Raji (cell line): ENCODE results near the gene SUCLG1.

Source experiments
- POLR2A ChIP-seq: IDR thresholded peaks from 2 replicates; pipeline ENCODE4 v1.6.1; 2011; ENCODE audit warnings: low read depth, low read length, control low read depth; ENCODE audit not compliant: insufficient read depth

The SUCLG1 gene

DNA sequence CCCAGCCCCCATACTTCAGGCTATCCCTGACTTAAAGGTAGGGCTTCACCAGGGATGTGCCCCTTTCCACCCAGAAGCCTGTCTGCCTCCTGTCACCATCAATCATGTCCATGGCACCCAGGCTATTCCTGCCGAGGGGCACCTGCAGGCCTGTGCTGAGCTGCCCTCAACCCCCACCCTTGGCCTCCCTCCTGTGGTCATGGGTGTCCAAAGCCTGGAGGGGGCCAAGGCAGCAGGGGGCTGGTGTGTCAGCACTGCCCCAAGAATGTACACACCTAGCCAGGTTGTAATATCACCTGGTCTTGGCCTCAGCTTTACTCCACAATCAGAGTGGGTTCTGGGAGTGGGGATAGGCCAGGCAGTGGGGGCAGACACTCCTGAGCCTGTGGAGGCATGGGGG is 69.3 kb downstream of the SUCLG1 start:
- no peak for TF ChIP-seq POLR2A

DNA sequence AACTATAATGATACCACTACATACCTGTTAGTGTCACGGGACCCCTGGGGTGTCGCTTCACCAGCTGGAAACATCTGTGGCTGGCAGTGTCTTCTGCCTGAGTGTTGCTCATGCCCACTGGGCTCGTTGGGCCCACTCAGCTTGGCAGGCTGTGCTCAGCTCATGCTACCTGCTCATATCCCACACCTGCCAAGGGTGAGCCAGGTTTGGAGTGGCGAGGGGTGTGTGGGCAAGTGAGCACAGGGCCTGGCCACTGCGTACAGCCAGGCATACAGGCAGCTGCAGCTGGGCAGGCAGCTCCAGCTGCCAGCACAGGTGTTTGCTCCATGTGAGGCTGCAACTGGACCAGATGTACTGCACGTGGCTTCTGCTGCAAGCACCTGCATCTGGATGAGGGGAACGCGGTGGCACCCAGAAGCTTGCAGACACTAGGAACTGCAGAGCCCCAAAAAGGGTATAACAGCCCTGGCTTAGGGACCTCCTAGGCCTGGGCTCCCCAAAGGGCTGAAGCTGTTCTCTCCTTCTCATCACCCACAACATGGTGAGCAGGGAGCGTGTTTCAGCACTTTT is 70.1 kb downstream of the SUCLG1 start:
- TF ChIP-seq POLR2A: no peak

DNA sequence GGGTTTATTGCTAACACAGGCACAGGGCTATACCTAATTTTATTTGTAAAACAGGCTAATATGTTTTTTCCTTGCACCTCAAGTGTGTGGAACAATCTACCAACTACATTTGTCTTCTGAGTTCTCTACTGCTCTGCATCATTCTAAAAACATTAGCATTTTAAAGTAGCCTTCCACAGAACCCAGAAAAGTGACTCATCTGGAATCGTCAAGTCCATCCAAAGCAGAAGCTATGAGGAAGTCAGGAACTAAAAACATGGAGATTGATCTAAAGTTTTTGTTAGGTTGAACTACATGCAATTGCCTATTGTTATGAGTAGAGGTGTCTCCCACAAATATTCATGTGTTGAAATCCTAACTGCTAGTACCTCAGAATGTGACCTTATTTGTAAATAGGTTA is 70.9 kb downstream of the SUCLG1 start:
- no peak for TF ChIP-seq POLR2A

DNA sequence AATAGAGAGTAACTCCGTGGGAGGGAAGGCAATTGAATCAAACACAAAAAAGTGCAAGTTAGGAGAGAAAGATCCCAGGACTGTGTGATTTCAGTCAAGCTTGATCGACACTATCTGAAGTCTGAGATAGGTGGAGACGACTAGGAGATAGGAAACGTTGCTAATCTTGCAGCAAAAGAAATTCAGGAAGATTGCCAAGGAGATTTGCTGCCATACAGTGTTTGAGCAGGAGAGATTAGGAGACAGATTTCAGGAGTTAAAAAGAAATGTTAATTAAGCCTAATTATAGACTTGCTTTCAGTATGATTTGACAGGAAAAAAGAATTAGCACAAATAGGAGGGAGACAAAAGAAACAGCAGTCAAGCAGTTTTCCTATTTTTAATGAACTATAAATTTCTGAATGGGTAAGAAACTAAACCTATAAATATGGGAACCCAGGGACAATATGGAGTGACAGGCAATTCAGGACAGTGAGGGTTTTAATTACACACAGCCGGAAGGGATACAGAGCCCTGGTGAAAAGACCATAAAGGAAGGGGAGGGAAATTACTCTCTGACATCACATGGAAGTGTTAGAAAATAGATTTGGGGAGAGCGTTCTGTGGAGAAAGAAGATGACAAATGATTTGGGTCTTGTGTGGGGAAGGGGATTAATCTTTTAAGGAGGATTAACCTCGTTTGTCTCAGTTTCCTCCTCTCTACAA is 72.6 kb downstream of the SUCLG1 start:
- TF ChIP-seq POLR2A: no peak

DNA sequence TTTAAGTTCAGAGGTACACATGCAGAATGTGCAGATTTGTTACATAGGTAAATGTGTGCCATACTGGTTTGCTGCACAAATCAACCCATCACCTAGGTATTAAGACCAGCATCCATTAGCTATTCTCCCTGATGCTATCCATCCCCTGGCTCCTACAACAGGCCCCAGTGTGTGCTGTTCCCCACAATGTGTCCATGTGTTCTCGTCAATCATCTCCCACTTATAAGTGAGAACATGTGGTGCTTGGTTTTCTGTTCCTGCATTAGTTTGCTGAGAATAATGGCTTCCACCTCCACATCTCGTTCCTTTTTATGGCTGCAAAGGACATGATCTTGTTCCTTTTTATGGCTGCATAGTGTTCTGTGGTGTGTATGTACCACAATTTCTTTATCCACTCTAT is 75.8 kb downstream of the SUCLG1 start:
- no peak for TF ChIP-seq POLR2A

DNA sequence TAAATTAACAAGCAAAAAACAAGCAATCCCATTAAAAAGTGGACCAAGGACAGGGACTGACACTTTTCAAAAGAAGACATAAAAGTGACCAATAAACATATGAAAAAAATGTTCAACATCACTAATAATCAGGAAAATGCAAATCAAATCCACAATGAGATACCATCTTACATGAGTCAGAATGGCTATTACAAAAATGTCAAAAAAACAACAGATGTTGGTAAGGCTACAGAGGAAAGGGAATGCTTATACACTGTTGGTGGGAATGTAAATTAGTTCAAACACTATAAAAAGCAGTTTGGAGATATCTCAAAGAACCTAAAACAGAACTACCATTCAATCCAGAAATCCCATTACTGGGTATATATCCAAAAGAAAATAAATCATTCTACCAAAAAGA is 78.2 kb downstream of the SUCLG1 start:
- no peak for TF ChIP-seq POLR2A

DNA sequence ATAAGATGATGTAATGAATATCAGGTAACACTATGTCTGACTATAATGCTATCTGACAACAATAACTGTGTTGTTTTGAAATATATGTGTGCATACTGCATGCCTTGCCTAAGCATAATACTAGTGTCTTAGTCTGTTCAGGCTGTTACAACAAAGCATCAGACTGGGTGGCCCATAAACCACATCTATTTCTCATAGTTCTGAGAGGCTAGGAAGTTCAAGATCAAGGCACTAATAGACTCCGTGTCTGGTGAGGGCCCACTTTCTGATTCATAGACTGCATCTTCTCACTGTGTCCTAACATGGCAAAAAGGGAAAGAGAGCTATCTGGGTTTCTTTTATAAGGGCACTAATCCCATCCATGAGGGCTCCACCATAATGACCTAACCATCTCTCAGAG is 80.1 kb downstream of the SUCLG1 start:
- no peak for TF ChIP-seq POLR2A

DNA sequence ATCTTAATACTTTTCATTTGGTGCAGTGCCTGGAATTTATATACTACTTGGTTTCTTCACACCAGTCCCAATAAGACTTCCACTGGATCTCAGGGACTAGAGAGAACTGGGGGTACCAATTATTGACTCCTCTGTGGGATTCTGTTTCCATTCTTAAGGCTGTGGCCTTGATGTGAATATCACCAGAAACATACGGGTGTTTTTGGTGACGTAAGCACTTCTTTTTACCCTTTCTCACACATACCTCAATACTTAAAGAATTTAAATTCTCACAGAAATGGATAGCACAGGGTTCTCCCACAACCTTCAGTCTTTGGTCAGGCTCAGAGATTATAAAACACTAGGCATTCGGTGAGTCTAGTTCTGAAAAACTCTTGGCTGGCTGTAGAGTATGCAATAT is 84.1 kb downstream of the SUCLG1 start:
- no peak for TF ChIP-seq POLR2A

DNA sequence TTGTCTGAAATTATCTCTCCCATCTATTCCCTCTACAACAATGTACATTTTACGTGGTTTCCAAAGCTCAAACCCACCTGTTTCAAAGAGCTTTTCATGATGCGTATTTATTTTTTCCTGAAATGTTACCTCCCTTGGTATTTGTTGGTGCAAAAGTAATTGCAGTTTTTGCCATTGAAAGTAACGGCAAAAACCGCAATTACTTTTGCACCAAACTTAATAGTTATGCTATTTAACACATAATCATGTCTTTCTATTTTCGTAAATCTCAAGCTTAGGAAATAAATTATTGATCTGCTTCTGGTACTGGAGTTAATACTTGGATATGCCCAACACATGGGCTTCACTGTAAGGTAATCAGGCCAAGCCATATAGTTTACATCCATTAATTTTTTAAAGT is 85.2 kb downstream of the SUCLG1 start:
- no peak for TF ChIP-seq POLR2A
